Neural cell (in vitro differentiated cells): Measurements from ENCODE around the gene HS3ST3A1. TPM values are rescaled to one million over a fixed set of nuclear protein-coding genes. Genes with fewer than 3 reads are reported as not detected.

Experiments
- H2AFZ ChIP-seq: fragments of 200-600, 300-800 bp; sonication (generic), shearing (Covaris generic); 2 replicates; pipeline ENCODE4 v1.6.0; 2014; ENCODE audit warnings: low read depth, mild to moderate bottlenecking, antibody characterized with exemption, low read length, moderate library complexity
- H3F3A ChIP-seq: fragments of 200-600 bp; shearing (Covaris generic); 2 replicates; pipeline ENCODE4 v1.6.1; 2016; ENCODE audit warnings: mild to moderate bottlenecking, moderate library complexity, mixed read lengths, antibody characterized with exemption, low read length; ENCODE audit not compliant: insufficient read depth, poor library complexity, severe bottlenecking
- H3K27ac ChIP-seq: fragments of 200-600, 300-800 bp; sonication (generic), shearing (Covaris generic); 2 replicates; pipeline ENCODE4 v1.5.1; 2014; ENCODE audit warnings: mild to moderate bottlenecking, low read length, moderate library complexity
- H3K27me3 ChIP-seq: fragments of 300-800, 200-600 bp; sonication (generic), shearing (Covaris generic); 2 replicates; pipeline ENCODE4 v1.6.0; 2014; ENCODE audit warnings: mild to moderate bottlenecking, low read depth, low read length, moderate library complexity; ENCODE audit not compliant: insufficient read depth
- H3K36me3 ChIP-seq: fragments of 300-800, 200-600 bp; sonication (generic), shearing (Covaris generic); 2 replicates; pipeline ENCODE4 v1.5.1; 2014; ENCODE audit warnings: mild to moderate bottlenecking, antibody characterized with exemption, low read length, moderate library complexity; ENCODE audit not compliant: insufficient read depth
- H3K4me2 ChIP-seq: fragments of 300-800, 200-600 bp; sonication (generic), shearing (Covaris generic); 2 replicates; pipeline ENCODE4 v1.6.0; 2014; ENCODE audit warnings: mild to moderate bottlenecking, low read length
- H3K4me3 ChIP-seq: fragments of 300-800, 200-600 bp; sonication (generic), shearing (Covaris generic); 2 replicates; pipeline ENCODE4 v1.5.1; 2014; ENCODE audit warnings: mild to moderate bottlenecking, low read length, moderate library complexity
- H3K79me2 ChIP-seq: fragments of 200-600 bp; shearing (Covaris generic); replicated peaks from 2 replicates; pipeline ENCODE4 v1.6.0; 2014; ENCODE audit warnings: mild to moderate bottlenecking, low read length, moderate library complexity; ENCODE audit not compliant: insufficient read depth
- H3K9ac ChIP-seq: fragments of 300-800, 200-600 bp; sonication (generic), shearing (Covaris generic); 2 replicates; pipeline ENCODE4 v1.6.1; 2016; ENCODE audit warnings: mild to moderate bottlenecking, low read length, mixed read lengths
- H3K9me2 ChIP-seq: fragments of 200-600 bp; shearing (Covaris generic); 2 replicates; pipeline ENCODE4 v1.6.1; 2016; ENCODE audit warnings: mild to moderate bottlenecking, low read length, mixed read lengths; ENCODE audit not compliant: insufficient read depth
- H3K9me3 ChIP-seq: fragments of 200-600, 300-800 bp; sonication (generic), shearing (Covaris generic); 2 replicates; pipeline ENCODE4 v1.6.1; 2016; ENCODE audit warnings: mild to moderate bottlenecking, mixed run types, low read length, moderate library complexity, mixed read lengths
- H4K20me1 ChIP-seq: fragments of 200-600 bp; shearing (Covaris generic); 2 replicates; pipeline ENCODE4 v1.6.1; 2016; ENCODE audit warnings: mild to moderate bottlenecking, mixed run types; ENCODE audit not compliant: insufficient read depth
- CTCF ChIP-seq: fragments of 450-650 bp; IDR thresholded peaks from 2 replicates; pipeline ENCODE4 v1.5.1; 2014; ENCODE audit warnings: antibody characterized with exemption, mild to moderate bottlenecking, moderate library complexity; ENCODE audit not compliant: poor library complexity, severe bottlenecking
- EP300 ChIP-seq: fragments of 450-650 bp; conservative IDR thresholded peaks from 2 replicates; pipeline ENCODE4 v1.6.1; 2014; ENCODE audit warnings: antibody characterized with exemption, mild to moderate bottlenecking, moderate library complexity; ENCODE audit not compliant: poor library complexity, severe bottlenecking
- EZH2 ChIP-seq: fragments of 200-600, 300-800 bp; shearing (Covaris generic), sonication (generic); IDR thresholded peaks from 2 replicates; pipeline ENCODE4 v1.6.1; 2014; ENCODE audit warnings: antibody characterized with exemption, low read length, borderline replicate concordance, mild to moderate bottlenecking; ENCODE audit not compliant: insufficient read depth, poor library complexity, severe bottlenecking
- MXI1 ChIP-seq: fragments of 450-650 bp; conservative IDR thresholded peaks from 2 replicates; pipeline ENCODE4 v1.6.1; 2014; ENCODE audit warnings: antibody characterized with exemption, mild to moderate bottlenecking; ENCODE audit not compliant: poor library complexity, severe bottlenecking
- POLR2AphosphoS5 ChIP-seq: IDR thresholded peaks from 2 replicates; pipeline ENCODE4 v1.6.1; 2012
- RAD21 ChIP-seq: fragments of 450-650 bp; conservative IDR thresholded peaks from 2 replicates; pipeline ENCODE4 v1.6.1; 2014; ENCODE audit warnings: antibody characterized with exemption, mild to moderate bottlenecking, moderate library complexity
- REST ChIP-seq: IDR thresholded peaks from 2 replicates; pipeline ENCODE4 v1.6.1; 2012; ENCODE audit warnings: borderline replicate concordance
- SMC3 ChIP-seq: fragments of 450-650 bp; conservative IDR thresholded peaks from 2 replicates; pipeline ENCODE4 v1.6.1; 2014; ENCODE audit warnings: antibody characterized with exemption, mild to moderate bottlenecking, moderate library complexity; ENCODE audit not compliant: poor library complexity
- TAF1 ChIP-seq: IDR thresholded peaks from 2 replicates; pipeline ENCODE4 v1.6.1; 2012; ENCODE audit warnings: low read depth
- polyA plus RNA-seq: library from polyadenylated mRNA; depleted of rRNA; stranded (reverse); fragments of >200 nt; gene quantifications from 2 replicates; pipeline ENCODE4 v1.2.3, GENCODE V29; 2014

Gene HS3ST3A1
- polyA plus RNA-seq, 1 donor from 2014 or later: 0.56 TPM

GRCh38 chr17:13616031-13616430 is 14.3 kb upstream of the HS3ST3A1 start:
- H3K27ac ChIP-seq: no peak overlapping the region
- no peaks in the 10 kb centered on the region for H4K20me1 ChIP-seq
- no peaks in the 10 kb centered on the region for H3K9me2 ChIP-seq
- H3K9ac ChIP-seq: no peak overlapping the region
- no peaks in the 10 kb centered on the region for H3K36me3 ChIP-seq
- TF ChIP-seq CTCF: no peak
- TF ChIP-seq TAF1: no peak
- TF ChIP-seq REST: no peak
- TF ChIP-seq MXI1: no peak
- no peak for TF ChIP-seq EZH2
- TF ChIP-seq SMC3: no peak
- no peak overlapping the region for H3K4me3 ChIP-seq
- no peak overlapping the region for H2AFZ ChIP-seq
- no peaks in the 10 kb centered on the region for H3K27me3 ChIP-seq
- no peaks in the 10 kb centered on the region for H3K79me2 ChIP-seq
- no peak overlapping the region for H3K4me2 ChIP-seq
- peaks cover 4% of the 10 kb centered on the region for H3K9me3 ChIP-seq
- H3F3A ChIP-seq: no peaks in the 10 kb centered on the region

GRCh38 chr17:13609941-13610340 is 8.2 kb upstream of the HS3ST3A1 start:
- Histone ChIP-seq H2AFZ (no peak overlapping the region), H3K27me3 (no peaks in the 10 kb centered on the region), H4K20me1 (no peaks in the 10 kb centered on the region), H3K27ac (no peak overlapping the region), H3K36me3 (no peaks in the 10 kb centered on the region), H3F3A (no peaks in the 10 kb centered on the region), H3K9me2 (no peaks in the 10 kb centered on the region), H3K9me3 (peaks cover 4% of the 10 kb centered on the region), H3K4me2 (no peak overlapping the region), H3K79me2 (no peaks in the 10 kb centered on the region), H3K4me3 (no peak overlapping the region), H3K9ac (no peak overlapping the region)
- TF ChIP-seq SMC3: no peak
- TF ChIP-seq RAD21: no peak
- no peak for TF ChIP-seq MXI1
- TF ChIP-seq REST: no peak
- no peak for TF ChIP-seq TAF1
- no peak for TF ChIP-seq POLR2AphosphoS5
- TF ChIP-seq EZH2: no peak
- TF ChIP-seq EP300: no peak
